Adrenal gland (tissue), 5 donors: Measurements from ENCODE around the gene TBC1D22A.

Experiments used
- POLR2A ChIP-seq, 2 donors: fragments of 450-650 bp; IDR thresholded peaks; one replicate each; pipeline ENCODE4 v1.6.1; 2017; ENCODE audit warnings: antibody characterized with exemption in 2 of 2, mild to moderate bottlenecking in 2 of 2, moderate library complexity in 1 of 2
- TF ChIP-seq, protein P1 (sequence below), 6 experiments: fragments of 450-650 bp in 4 of 6; fragments of 200-600 bp in 2 of 6; sonication (generic) in 1 of 6; IDR thresholded peaks; 1 replicate in 5 of 6; 2 replicates in 1 of 6; pipeline versions ENCODE4 v1.5.1 to v1.8.0; 2016 to 2021; ENCODE audit warnings: antibody characterized with exemption in 6 of 6, mild to moderate bottlenecking in 2 of 6, moderate library complexity in 1 of 6
- donor health status: DM: no; HTN: no; CAD: no.

DNA sequence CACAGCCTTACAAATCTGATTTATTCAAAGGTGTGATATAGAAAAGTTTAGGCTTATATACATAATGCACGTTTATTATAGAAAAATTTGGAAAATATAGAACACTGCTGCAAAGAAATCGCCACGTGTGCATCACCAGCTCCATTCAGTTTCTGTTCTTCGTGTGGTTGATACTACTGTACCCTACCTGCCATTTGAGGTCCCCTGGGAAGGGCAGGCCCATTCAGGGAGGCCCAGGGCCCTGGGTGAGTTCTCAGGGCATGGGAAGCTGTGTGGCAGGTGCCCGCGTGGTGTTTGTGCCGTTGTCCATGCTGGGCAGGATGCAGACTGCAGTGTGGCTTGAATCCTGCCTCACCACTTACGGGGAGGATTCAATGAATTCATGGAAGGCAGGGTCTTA is 60.8 kb downstream of the TBC1D22A start:
- TF ChIP-seq, protein P1, sequence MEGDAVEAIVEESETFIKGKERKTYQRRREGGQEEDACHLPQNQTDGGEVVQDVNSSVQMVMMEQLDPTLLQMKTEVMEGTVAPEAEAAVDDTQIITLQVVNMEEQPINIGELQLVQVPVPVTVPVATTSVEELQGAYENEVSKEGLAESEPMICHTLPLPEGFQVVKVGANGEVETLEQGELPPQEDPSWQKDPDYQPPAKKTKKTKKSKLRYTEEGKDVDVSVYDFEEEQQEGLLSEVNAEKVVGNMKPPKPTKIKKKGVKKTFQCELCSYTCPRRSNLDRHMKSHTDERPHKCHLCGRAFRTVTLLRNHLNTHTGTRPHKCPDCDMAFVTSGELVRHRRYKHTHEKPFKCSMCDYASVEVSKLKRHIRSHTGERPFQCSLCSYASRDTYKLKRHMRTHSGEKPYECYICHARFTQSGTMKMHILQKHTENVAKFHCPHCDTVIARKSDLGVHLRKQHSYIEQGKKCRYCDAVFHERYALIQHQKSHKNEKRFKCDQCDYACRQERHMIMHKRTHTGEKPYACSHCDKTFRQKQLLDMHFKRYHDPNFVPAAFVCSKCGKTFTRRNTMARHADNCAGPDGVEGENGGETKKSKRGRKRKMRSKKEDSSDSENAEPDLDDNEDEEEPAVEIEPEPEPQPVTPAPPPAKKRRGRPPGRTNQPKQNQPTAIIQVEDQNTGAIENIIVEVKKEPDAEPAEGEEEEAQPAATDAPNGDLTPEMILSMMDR (IDR thresholded peaks at IDR 0.05), result no peak
- no peak for TF ChIP-seq POLR2A (IDR thresholded peaks at IDR 0.05)
